ENCODE measurements around the gene EMP2.

Gene EMP2

GRCh38 chr16:10608687-10609401, 28.4 kb upstream of the EMP2 start:
- H3K4me3 ChIP-seq (ENCODE audit: low read length): no peak overlapping the region
- H3K79me2 ChIP-seq (ENCODE audit: control insufficient read depth, low read length): no peaks in the 10 kb centered on the region
- TF ChIP-seq, protein P1, sequence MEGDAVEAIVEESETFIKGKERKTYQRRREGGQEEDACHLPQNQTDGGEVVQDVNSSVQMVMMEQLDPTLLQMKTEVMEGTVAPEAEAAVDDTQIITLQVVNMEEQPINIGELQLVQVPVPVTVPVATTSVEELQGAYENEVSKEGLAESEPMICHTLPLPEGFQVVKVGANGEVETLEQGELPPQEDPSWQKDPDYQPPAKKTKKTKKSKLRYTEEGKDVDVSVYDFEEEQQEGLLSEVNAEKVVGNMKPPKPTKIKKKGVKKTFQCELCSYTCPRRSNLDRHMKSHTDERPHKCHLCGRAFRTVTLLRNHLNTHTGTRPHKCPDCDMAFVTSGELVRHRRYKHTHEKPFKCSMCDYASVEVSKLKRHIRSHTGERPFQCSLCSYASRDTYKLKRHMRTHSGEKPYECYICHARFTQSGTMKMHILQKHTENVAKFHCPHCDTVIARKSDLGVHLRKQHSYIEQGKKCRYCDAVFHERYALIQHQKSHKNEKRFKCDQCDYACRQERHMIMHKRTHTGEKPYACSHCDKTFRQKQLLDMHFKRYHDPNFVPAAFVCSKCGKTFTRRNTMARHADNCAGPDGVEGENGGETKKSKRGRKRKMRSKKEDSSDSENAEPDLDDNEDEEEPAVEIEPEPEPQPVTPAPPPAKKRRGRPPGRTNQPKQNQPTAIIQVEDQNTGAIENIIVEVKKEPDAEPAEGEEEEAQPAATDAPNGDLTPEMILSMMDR (IDR thresholded peaks at IDR 0.05; ENCODE audit: low read depth, low read length, poor library complexity, severe bottlenecking): no peak
- no peak for TF ChIP-seq EZH2phosphoT487 (IDR thresholded peaks at IDR 0.05; ENCODE audit: borderline replicate concordance, low read length)
- H4K20me1 ChIP-seq (ENCODE audit: control insufficient read depth, insufficient read depth, low read depth, low read length): no peaks in the 10 kb centered on the region
- H3K36me3 ChIP-seq (ENCODE audit: control insufficient read depth, low read length): no peaks in the 10 kb centered on the region
- no peaks in the 10 kb centered on the region for H3K9me3 ChIP-seq (ENCODE audit: control insufficient read depth, insufficient read depth, low read length)
- H3K27ac ChIP-seq (ENCODE audit: low read depth, low read length): no peak overlapping the region
- no peaks in the 10 kb centered on the region for H3K4me1 ChIP-seq (ENCODE audit: control insufficient read depth, low read length)
- H3K9me2 ChIP-seq (replicated peaks; ENCODE audit: control insufficient read depth, low read length): no peaks in the 10 kb centered on the region
- no peaks in the 10 kb centered on the region for H3F3A ChIP-seq (ENCODE audit: control insufficient read depth, insufficient read depth)
- no peak overlapping the region for H3K4me2 ChIP-seq (ENCODE audit: low read length)
- peaks cover 7% of the 10 kb centered on the region for H3K27me3 ChIP-seq (ENCODE audit: control insufficient read depth, low read length)

DNA sequence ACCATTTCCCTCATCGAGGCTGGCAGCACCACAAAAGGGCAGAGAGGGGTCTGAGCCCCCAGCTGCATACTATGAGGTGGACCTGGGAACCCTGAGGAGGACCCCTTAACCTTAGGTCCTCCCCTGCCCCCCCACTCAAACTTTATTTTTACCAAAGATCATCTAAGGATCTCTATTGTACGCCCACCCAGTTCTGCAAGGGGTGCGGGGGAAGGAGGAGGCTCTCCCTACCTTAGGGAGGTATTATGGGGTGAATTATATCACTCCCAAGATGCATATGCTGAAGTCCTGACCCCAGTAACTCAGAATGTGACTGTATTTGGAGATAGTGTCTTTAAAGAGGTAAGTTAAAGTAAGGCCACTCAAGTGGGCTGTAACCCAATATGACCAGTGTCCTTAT, 26.8 kb upstream of the EMP2 start:
- TF ChIP-seq EZH2phosphoT487 (IDR thresholded peaks at IDR 0.05; ENCODE audit: borderline replicate concordance, low read length): no peak
- TF ChIP-seq, protein P1 (IDR thresholded peaks at IDR 0.05; ENCODE audit: low read depth, low read length, poor library complexity, severe bottlenecking): no peak
- Histone ChIP-seq H3K79me2 (ENCODE audit: control insufficient read depth, low read length) (no peaks in the 10 kb centered on the region), H3K9me2 (replicated peaks; ENCODE audit: control insufficient read depth, low read length) (no peaks in the 10 kb centered on the region), H3K4me3 (ENCODE audit: low read length) (no peak overlapping the region), H4K20me1 (ENCODE audit: control insufficient read depth, insufficient read depth, low read depth, low read length) (no peaks in the 10 kb centered on the region), H3K36me3 (ENCODE audit: control insufficient read depth, low read length) (no peaks in the 10 kb centered on the region), H3K27ac (ENCODE audit: low read depth, low read length) (no peak overlapping the region), H3K27me3 (ENCODE audit: control insufficient read depth, low read length) (0 out of 2 replicates have a peak, but pooled peaks cover 2% of the 10 kb centered on the region), H3K9me3 (ENCODE audit: control insufficient read depth, insufficient read depth, low read length) (no peaks in the 10 kb centered on the region), H3K4me2 (ENCODE audit: low read length) (no peak overlapping the region), H3F3A (ENCODE audit: control insufficient read depth, insufficient read depth) (no peaks in the 10 kb centered on the region), H3K4me1 (ENCODE audit: control insufficient read depth, low read length) (no peaks in the 10 kb centered on the region)

GRCh38 chr16:10606607-10607006, 26.2 kb upstream of the EMP2 start:
- no peaks in the 10 kb centered on the region for H3K4me1 ChIP-seq (ENCODE audit: control insufficient read depth, low read length)
- H3K36me3 ChIP-seq (ENCODE audit: control insufficient read depth, low read length): no peaks in the 10 kb centered on the region
- no peaks in the 10 kb centered on the region for H3F3A ChIP-seq (ENCODE audit: control insufficient read depth, insufficient read depth)
- H3K27me3 ChIP-seq (ENCODE audit: control insufficient read depth, low read length): peaks cover 2% of the 10 kb centered on the region; the same call in 1 of the 2 replicates
- H3K27ac ChIP-seq (ENCODE audit: low read depth, low read length): no peak overlapping the region
- TF ChIP-seq, protein P1 (IDR thresholded peaks at IDR 0.05; ENCODE audit: low read depth, low read length, poor library complexity, severe bottlenecking): no peak
- no peak for TF ChIP-seq EZH2phosphoT487 (IDR thresholded peaks at IDR 0.05; ENCODE audit: borderline replicate concordance, low read length)
- no peaks in the 10 kb centered on the region for H4K20me1 ChIP-seq (ENCODE audit: control insufficient read depth, insufficient read depth, low read depth, low read length)
- H3K9me2 ChIP-seq (replicated peaks; ENCODE audit: control insufficient read depth, low read length): no peaks in the 10 kb centered on the region
- no peaks in the 10 kb centered on the region for H3K9me3 ChIP-seq (ENCODE audit: control insufficient read depth, insufficient read depth, low read length)
- no peak overlapping the region for H3K4me3 ChIP-seq (ENCODE audit: low read length)
- H3K4me2 ChIP-seq (ENCODE audit: low read length): no peak overlapping the region
- H3K79me2 ChIP-seq (ENCODE audit: control insufficient read depth, low read length): no peaks in the 10 kb centered on the region
